RWPE2 (cell line): ENCODE measurements around the gene DHX29.

Experiments used
- ATAC-seq: fragments of 200-7000 bp; cut with Tn5 transposase; 3 replicates; pipeline ENCODE4 v1.9.1; 2021; ENCODE audit warnings: low read depth
- DNase-seq: peaks from one replicate; pipeline ENCODE4 v3.0.0-alpha.2; 2020; ENCODE audit warnings: low spot score
- H3K27ac ChIP-seq: fragments of 450-650 bp; 2 replicates; pipeline ENCODE4 v1.5.1; 2017; ENCODE audit warnings: mild to moderate bottlenecking; ENCODE audit not compliant: poor library complexity, severe bottlenecking
- H3K27me3 ChIP-seq: fragments of 250-450 bp; sonication (Bioruptor Pico); 2 replicates; pipeline ENCODE4 v1.5.1; 2021; ENCODE audit warnings: mild to moderate bottlenecking, moderate library complexity; ENCODE audit not compliant: insufficient read depth, poor library complexity, severe bottlenecking
- H3K36me3 ChIP-seq: fragments of 250-450 bp; sonication (Bioruptor Pico); 2 replicates; pipeline ENCODE4 v1.5.1; 2020; ENCODE audit warnings: low read depth, mild to moderate bottlenecking, moderate library complexity
- H3K4me1 ChIP-seq: fragments of 250-450 bp; sonication (Bioruptor Pico); 2 replicates; pipeline ENCODE4 v1.5.1; 2021; ENCODE audit warnings: mild to moderate bottlenecking, moderate library complexity; ENCODE audit not compliant: insufficient read depth, poor library complexity, severe bottlenecking
- H3K4me3 ChIP-seq: fragments of 250-450 bp; sonication (Bioruptor Pico); 2 replicates; pipeline ENCODE4 v1.5.1; 2021; ENCODE audit warnings: mild to moderate bottlenecking, moderate library complexity; ENCODE audit not compliant: severe bottlenecking
- H3K9me3 ChIP-seq: fragments of 250-450 bp; sonication (Bioruptor Pico); 2 replicates; pipeline ENCODE4 v1.5.1; 2021; ENCODE audit warnings: mild to moderate bottlenecking, moderate library complexity; ENCODE audit not compliant: severe bottlenecking
- CTCF ChIP-seq: fragments of 450-650 bp; IDR thresholded peaks from one replicate; pipeline ENCODE4 v1.5.1; 2017; ENCODE audit warnings: mild to moderate bottlenecking, moderate library complexity; ENCODE audit not compliant: poor library complexity, severe bottlenecking

The DHX29 gene

GRCh38 chr5:55300890-55301289 is 6.6 kb downstream of the DHX29 start:
- peaks cover 64% of the 10 kb centered on the region for H3K36me3 ChIP-seq
- no peak overlapping the region for H3K27ac ChIP-seq
- DNase-seq (no peak), ATAC-seq (no peak)
- H3K4me3 ChIP-seq: no peak overlapping the region
- H3K27me3 ChIP-seq: no peaks in the 10 kb centered on the region
- no peak for TF ChIP-seq CTCF
- peaks cover 4% of the 10 kb centered on the region for H3K9me3 ChIP-seq
- H3K4me1 ChIP-seq: peaks cover 18% of the 10 kb centered on the region

- H3K4me1 ChIP-seq: no peaks in the 10 kb centered on the region
- H3K27ac ChIP-seq: no peak overlapping the region
- no peak for TF ChIP-seq CTCF
- no peak for ATAC-seq
- peaks cover 4% of the 10 kb centered on the region for H3K9me3 ChIP-seq
- DNase-seq: no peak
- no peaks in the 10 kb centered on the region for H3K27me3 ChIP-seq
- no peak overlapping the region for H3K4me3 ChIP-seq
- H3K36me3 ChIP-seq: peaks cover 86% of the 10 kb centered on the region
Observed at GRCh38 chr5:55294935-55295334, 12.6 kb downstream of the DHX29 start.

- no peaks in the 10 kb centered on the region for H3K9me3 ChIP-seq
- no peak overlapping the region for H3K4me3 ChIP-seq
- H3K36me3 ChIP-seq: peaks cover 97% of the 10 kb centered on the region
- H3K27me3 ChIP-seq: no peaks in the 10 kb centered on the region
- H3K27ac ChIP-seq: no peak overlapping the region
- DNase-seq: no peak
- no peaks in the 10 kb centered on the region for H3K4me1 ChIP-seq
- no peak for ATAC-seq
- no peak for TF ChIP-seq CTCF
Observed at GRCh38 chr5:55290991-55291390, 16.5 kb downstream of the DHX29 start.

GRCh38 chr5:55289808-55290207 is 17.7 kb downstream of the DHX29 start:
- Histone ChIP-seq H3K4me1 (no peaks in the 10 kb centered on the region), H3K36me3 (peaks cover 97% of the 10 kb centered on the region), H3K27ac (no peak overlapping the region), H3K27me3 (no peaks in the 10 kb centered on the region), H3K9me3 (no peaks in the 10 kb centered on the region), H3K4me3 (no peak overlapping the region)
- no peak for TF ChIP-seq CTCF
- ATAC-seq (no peak), DNase-seq (no peak)

GRCh38 chr5:55286411-55286933 is 21.0 kb downstream of the DHX29 start:
- Histone ChIP-seq H3K4me1 (no peaks in the 10 kb centered on the region), H3K27me3 (no peaks in the 10 kb centered on the region), H3K36me3 (peaks cover 97% of the 10 kb centered on the region), H3K9me3 (no peaks in the 10 kb centered on the region), H3K27ac (no peak overlapping the region), H3K4me3 (no peak overlapping the region)
- DNase-seq: no peak
- ATAC-seq: no peak
- TF ChIP-seq CTCF: no peak
